ENCODE results near the gene MTMR11. TPM values are rescaled to one million over a fixed set of nuclear protein-coding genes. Genes with fewer than 3 reads are reported as not detected.

Gene MTMR11
- total and polyA plus RNA-seq, 9 of the 15 experiments (the other 6 are each of a cell fraction or from before 2014, with no cell fraction given): 0.09 to 1.6 (median 0.51) TPM

DNA sequence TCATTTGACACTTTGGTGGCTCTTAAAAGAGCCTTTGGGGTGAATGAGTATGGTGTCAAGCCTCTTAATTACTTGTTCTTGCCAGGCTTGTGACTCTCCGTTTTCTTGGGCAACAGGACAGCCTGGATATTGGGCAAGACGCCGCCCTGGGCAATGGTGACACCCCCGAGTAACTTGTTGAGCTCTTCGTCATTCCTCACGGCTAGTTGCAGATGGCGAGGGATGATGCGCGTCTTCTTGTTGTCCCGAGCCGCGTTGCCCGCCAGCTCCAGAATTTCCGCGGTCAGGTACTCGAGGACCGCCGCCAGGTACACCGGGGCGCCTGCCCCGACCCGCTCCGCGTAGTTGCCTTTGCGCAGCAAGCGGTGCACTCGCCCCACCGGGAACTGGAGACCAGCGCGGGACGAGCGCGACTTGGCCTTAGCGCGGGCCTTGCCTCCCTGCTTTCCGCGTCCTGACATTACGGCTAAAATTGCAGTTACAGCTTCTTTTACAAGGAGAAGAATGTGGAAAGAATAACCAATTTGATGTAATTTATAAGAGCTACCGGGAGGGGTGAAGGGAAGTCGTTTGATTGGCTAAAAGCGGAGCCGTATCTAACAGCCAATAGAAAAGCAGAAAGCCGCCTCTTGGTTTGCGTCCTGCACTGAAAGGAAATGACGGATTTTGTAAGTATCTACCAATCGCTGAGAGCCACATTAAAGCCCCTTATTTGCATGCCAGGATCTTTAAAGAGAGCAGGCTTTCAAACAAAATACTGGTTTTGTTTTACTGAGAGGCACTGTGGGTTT is 49.0 kb downstream of the MTMR11 start (continued):
- TF ChIP-seq, protein P1, sequence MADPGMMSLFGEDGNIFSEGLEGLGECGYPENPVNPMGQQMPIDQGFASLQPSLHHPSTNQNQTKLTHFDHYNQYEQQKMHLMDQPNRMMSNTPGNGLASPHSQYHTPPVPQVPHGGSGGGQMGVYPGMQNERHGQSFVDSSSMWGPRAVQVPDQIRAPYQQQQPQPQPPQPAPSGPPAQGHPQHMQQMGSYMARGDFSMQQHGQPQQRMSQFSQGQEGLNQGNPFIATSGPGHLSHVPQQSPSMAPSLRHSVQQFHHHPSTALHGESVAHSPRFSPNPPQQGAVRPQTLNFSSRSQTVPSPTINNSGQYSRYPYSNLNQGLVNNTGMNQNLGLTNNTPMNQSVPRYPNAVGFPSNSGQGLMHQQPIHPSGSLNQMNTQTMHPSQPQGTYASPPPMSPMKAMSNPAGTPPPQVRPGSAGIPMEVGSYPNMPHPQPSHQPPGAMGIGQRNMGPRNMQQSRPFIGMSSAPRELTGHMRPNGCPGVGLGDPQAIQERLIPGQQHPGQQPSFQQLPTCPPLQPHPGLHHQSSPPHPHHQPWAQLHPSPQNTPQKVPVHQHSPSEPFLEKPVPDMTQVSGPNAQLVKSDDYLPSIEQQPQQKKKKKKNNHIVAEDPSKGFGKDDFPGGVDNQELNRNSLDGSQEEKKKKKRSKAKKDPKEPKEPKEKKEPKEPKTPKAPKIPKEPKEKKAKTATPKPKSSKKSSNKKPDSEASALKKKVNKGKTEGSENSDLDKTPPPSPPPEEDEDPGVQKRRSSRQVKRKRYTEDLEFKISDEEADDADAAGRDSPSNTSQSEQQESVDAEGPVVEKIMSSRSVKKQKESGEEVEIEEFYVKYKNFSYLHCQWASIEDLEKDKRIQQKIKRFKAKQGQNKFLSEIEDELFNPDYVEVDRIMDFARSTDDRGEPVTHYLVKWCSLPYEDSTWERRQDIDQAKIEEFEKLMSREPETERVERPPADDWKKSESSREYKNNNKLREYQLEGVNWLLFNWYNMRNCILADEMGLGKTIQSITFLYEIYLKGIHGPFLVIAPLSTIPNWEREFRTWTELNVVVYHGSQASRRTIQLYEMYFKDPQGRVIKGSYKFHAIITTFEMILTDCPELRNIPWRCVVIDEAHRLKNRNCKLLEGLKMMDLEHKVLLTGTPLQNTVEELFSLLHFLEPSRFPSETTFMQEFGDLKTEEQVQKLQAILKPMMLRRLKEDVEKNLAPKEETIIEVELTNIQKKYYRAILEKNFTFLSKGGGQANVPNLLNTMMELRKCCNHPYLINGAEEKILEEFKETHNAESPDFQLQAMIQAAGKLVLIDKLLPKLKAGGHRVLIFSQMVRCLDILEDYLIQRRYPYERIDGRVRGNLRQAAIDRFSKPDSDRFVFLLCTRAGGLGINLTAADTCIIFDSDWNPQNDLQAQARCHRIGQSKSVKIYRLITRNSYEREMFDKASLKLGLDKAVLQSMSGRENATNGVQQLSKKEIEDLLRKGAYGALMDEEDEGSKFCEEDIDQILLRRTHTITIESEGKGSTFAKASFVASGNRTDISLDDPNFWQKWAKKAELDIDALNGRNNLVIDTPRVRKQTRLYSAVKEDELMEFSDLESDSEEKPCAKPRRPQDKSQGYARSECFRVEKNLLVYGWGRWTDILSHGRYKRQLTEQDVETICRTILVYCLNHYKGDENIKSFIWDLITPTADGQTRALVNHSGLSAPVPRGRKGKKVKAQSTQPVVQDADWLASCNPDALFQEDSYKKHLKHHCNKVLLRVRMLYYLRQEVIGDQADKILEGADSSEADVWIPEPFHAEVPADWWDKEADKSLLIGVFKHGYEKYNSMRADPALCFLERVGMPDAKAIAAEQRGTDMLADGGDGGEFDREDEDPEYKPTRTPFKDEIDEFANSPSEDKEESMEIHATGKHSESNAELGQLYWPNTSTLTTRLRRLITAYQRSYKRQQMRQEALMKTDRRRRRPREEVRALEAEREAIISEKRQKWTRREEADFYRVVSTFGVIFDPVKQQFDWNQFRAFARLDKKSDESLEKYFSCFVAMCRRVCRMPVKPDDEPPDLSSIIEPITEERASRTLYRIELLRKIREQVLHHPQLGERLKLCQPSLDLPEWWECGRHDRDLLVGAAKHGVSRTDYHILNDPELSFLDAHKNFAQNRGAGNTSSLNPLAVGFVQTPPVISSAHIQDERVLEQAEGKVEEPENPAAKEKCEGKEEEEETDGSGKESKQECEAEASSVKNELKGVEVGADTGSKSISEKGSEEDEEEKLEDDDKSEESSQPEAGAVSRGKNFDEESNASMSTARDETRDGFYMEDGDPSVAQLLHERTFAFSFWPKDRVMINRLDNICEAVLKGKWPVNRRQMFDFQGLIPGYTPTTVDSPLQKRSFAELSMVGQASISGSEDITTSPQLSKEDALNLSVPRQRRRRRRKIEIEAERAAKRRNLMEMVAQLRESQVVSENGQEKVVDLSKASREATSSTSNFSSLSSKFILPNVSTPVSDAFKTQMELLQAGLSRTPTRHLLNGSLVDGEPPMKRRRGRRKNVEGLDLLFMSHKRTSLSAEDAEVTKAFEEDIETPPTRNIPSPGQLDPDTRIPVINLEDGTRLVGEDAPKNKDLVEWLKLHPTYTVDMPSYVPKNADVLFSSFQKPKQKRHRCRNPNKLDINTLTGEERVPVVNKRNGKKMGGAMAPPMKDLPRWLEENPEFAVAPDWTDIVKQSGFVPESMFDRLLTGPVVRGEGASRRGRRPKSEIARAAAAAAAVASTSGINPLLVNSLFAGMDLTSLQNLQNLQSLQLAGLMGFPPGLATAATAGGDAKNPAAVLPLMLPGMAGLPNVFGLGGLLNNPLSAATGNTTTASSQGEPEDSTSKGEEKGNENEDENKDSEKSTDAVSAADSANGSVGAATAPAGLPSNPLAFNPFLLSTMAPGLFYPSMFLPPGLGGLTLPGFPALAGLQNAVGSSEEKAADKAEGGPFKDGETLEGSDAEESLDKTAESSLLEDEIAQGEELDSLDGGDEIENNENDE (IDR thresholded peaks at IDR 0.05; ENCODE audit: low read depth, low read length): peak; percentile 33
- TF ChIP-seq NR2C2 (CRISPR knock-in tag; IDR thresholded peaks at IDR 0.05) (peak; percentile 29; the same call in 1 of the 2 replicates), NR2C2 (tag; IDR thresholded peaks at IDR 0.05) (no peak), TBL1XR1 (IDR thresholded peaks at IDR 0.05; ENCODE audit: low read length in 2 of 2) (peak in 1 of 2 experiments; percentile 83; a peak in 1 of 4 replicates), ATF7 (IDR thresholded peaks at IDR 0.05) (peak; percentile 43; the same call in 1 of the 2 replicates), CEBPB (tag; IDR thresholded peaks at IDR 0.05) (peak; percentile 89), ZNF780A (CRISPR knock-in tag; IDR thresholded peaks at IDR 0.05) (no peak), SMC3 (conservative IDR thresholded peaks at IDR 0.05; ENCODE audit: insufficient read depth, low read depth, low read length) (no peak), MYC (IDR thresholded peaks at IDR 0.05; ENCODE audit: low read depth, low read length) (no peak), MYC (CRISPR knock-in tag; IDR thresholded peaks at IDR 0.05; ENCODE audit: borderline replicate concordance, low read depth) (peak; percentile 20; the same call in 1 of the 2 replicates), NRF1 (conservative IDR thresholded peaks at IDR 0.05 in 1 of 2, IDR thresholded peaks at IDR 0.05 in 1 of 2) (peak in 1 of 2 experiments; percentile 66; a peak in 3 of 4 replicates), ERF (CRISPR knock-in tag; IDR thresholded peaks at IDR 0.05) (peak; percentile 26; the same call in 1 of the 2 replicates), ATF1 (CRISPR knock-in tag; IDR thresholded peaks at IDR 0.05) (no peak; the same call in 1 of the 2 replicates), ATF1 (tag; IDR thresholded peaks at IDR 0.05) (peak; percentile 85)
- TF ChIP-seq, protein P2, sequence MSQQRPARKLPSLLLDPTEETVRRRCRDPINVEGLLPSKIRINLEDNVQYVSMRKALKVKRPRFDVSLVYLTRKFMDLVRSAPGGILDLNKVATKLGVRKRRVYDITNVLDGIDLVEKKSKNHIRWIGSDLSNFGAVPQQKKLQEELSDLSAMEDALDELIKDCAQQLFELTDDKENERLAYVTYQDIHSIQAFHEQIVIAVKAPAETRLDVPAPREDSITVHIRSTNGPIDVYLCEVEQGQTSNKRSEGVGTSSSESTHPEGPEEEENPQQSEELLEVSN (IDR thresholded peaks at IDR 0.05; ENCODE audit: borderline replicate concordance in 1 of 2, extremely low read depth in 1 of 2, insufficient read depth in 1 of 2, insufficient read length in 1 of 2, low read depth in 1 of 2, low read length in 1 of 2, poor library complexity in 1 of 2, severe bottlenecking in 1 of 2): peak; percentile 17 to 39

Data from K562 (cell line).